ENCODE data around the gene RNF213.

Gene RNF213

DNA sequence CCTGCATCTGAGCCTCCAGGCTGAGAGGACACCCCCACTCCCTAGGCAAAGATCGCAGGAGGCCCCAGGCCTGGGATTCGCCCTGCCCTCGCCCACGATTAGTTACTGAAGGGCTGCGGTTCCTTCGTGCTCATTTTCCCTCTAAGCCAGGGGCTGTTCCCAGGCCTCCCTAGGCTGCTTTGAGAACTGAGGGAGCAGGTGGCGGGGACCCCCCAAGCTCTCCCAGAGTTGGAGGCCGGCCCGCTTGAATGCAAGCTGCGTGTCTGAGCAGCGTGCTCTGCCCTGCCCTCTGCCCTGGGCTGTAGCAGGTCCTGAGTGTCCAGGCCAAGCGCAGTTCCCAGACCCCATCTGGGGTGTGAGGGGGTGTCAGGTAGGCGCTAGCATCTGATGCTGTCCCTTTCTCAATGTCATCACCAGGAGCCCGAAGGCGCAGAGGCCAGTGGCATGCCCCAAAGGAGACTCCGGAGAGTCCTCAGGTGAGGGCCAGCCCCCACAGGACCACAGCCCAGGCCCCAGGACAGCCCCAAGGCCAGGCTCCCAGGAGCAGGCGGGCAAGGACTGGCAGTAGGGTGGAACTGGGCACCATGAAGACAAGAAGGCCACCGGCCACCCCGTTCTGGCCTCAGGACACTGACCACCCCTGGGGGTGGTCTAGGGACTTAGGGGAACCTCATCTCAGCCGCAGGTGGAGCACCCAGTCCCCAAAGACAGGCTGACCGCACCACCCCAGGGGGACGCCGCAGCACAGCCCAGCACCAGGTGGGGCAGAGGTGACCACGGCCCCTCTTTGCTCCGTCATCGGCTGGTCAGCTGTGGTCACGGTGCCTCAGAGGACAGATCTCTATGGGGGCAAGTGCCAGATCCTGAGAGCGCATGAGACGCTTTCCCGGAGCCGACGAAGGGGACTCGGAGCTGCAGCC lies 169.0 kb downstream of the RNF213 start:
- H3K4me3 ChIP-seq (ENCODE audit: low read depth, low read length, poor library complexity, severe bottlenecking) = no peak overlapping the region
- H3K9me2 ChIP-seq (ENCODE audit: low read depth, low read length) = no peaks in the 10 kb centered on the region
- H3K36me3 ChIP-seq (ENCODE audit: insufficient read depth, low read length) = no peaks in the 10 kb centered on the region
- H3K4me1 ChIP-seq (ENCODE audit: insufficient read depth, low read length, severe bottlenecking) = no peaks in the 10 kb centered on the region
- H2AFZ ChIP-seq (ENCODE audit: low read length) = no peak overlapping the region
- H3K79me2 ChIP-seq (ENCODE audit: insufficient read depth, low read length) = no peaks in the 10 kb centered on the region
- no peaks in the 10 kb centered on the region for H3F3A ChIP-seq (ENCODE audit: insufficient read depth, low read length)
- no peak overlapping the region for H3K9ac ChIP-seq (ENCODE audit: low read length)
- TF ChIP-seq, protein P1, sequence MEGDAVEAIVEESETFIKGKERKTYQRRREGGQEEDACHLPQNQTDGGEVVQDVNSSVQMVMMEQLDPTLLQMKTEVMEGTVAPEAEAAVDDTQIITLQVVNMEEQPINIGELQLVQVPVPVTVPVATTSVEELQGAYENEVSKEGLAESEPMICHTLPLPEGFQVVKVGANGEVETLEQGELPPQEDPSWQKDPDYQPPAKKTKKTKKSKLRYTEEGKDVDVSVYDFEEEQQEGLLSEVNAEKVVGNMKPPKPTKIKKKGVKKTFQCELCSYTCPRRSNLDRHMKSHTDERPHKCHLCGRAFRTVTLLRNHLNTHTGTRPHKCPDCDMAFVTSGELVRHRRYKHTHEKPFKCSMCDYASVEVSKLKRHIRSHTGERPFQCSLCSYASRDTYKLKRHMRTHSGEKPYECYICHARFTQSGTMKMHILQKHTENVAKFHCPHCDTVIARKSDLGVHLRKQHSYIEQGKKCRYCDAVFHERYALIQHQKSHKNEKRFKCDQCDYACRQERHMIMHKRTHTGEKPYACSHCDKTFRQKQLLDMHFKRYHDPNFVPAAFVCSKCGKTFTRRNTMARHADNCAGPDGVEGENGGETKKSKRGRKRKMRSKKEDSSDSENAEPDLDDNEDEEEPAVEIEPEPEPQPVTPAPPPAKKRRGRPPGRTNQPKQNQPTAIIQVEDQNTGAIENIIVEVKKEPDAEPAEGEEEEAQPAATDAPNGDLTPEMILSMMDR (IDR thresholded peaks at IDR 0.05; ENCODE audit: low read length) = no peak
- no peak for TF ChIP-seq EZH2 (IDR thresholded peaks at IDR 0.05; ENCODE audit: borderline replicate concordance, low read length)
- H3K27ac ChIP-seq (ENCODE audit: low read depth, low read length, poor library complexity, severe bottlenecking) = no peak overlapping the region
- peaks cover 5% of the 10 kb centered on the region; the same call in 1 of the 2 replicates for H3K27me3 ChIP-seq (ENCODE audit: insufficient read depth, low read length)
- H3K4me2 ChIP-seq (ENCODE audit: low read length) = no peak overlapping the region
- no peaks in the 10 kb centered on the region for H4K20me1 ChIP-seq (ENCODE audit: insufficient read depth, low read length)
- H3K9me3 ChIP-seq (ENCODE audit: low read length) = no peaks in the 10 kb centered on the region

DNA sequence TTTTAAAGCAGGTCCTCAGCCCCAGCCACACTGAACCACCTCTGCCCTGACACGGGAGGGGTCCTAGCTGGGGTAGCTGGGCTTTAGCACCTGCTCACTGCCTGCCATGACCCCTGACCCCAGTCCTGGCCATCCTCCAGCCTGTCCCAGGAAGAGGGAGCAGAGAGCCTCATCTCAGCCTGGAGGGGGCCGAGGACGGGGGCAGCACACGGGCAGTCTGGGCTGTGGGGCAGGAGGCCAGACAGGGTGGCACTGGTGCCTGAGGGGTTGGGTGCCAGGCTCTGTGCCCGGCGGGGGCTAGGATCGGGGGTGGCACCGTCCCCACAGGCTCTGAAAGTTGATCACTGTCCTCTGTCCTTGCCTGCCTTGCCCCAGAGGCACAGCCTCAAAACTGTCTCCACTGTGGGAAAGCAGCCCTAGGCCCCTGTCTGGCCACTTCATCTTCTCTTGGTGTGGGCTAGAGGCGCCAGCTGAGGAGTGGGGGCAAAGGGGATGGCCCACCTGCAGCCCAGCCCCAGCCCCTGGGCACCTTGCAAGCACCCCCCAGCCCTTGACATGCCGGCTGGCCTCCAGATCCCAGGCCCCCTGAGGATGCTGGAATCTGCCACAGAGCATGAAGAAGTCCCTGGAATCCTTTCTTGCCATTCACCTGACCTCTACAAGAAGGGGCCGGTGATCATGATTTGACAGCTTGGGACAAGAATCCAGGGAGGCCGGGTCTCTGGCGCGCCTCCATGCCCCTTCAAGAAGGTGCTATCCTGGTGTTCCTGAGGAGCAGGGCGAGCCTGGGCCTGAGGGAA lies 170.0 kb downstream of the RNF213 start:
- no peaks in the 10 kb centered on the region for H3F3A ChIP-seq (ENCODE audit: insufficient read depth, low read length)
- H4K20me1 ChIP-seq (ENCODE audit: insufficient read depth, low read length) = no peaks in the 10 kb centered on the region
- no peak overlapping the region for H3K9ac ChIP-seq (ENCODE audit: low read length)
- no peaks in the 10 kb centered on the region for H3K36me3 ChIP-seq (ENCODE audit: insufficient read depth, low read length)
- H3K79me2 ChIP-seq (ENCODE audit: insufficient read depth, low read length) = no peaks in the 10 kb centered on the region
- H3K4me2 ChIP-seq (ENCODE audit: low read length) = no peak overlapping the region
- no peak for TF ChIP-seq EZH2 (IDR thresholded peaks at IDR 0.05; ENCODE audit: borderline replicate concordance, low read length)
- TF ChIP-seq, protein P1 (IDR thresholded peaks at IDR 0.05; ENCODE audit: low read length) = no peak
- no peak overlapping the region for H3K27ac ChIP-seq (ENCODE audit: low read depth, low read length, poor library complexity, severe bottlenecking)
- no peak overlapping the region for H3K4me3 ChIP-seq (ENCODE audit: low read depth, low read length, poor library complexity, severe bottlenecking)
- no peaks in the 10 kb centered on the region for H3K9me2 ChIP-seq (ENCODE audit: low read depth, low read length)
- peaks cover 5% of the 10 kb centered on the region; the same call in 1 of the 2 replicates for H3K27me3 ChIP-seq (ENCODE audit: insufficient read depth, low read length)
- no peaks in the 10 kb centered on the region for H3K9me3 ChIP-seq (ENCODE audit: low read length)
- H2AFZ ChIP-seq (ENCODE audit: low read length) = no peak overlapping the region
- H3K4me1 ChIP-seq (ENCODE audit: insufficient read depth, low read length, severe bottlenecking) = no peaks in the 10 kb centered on the region

DNA sequence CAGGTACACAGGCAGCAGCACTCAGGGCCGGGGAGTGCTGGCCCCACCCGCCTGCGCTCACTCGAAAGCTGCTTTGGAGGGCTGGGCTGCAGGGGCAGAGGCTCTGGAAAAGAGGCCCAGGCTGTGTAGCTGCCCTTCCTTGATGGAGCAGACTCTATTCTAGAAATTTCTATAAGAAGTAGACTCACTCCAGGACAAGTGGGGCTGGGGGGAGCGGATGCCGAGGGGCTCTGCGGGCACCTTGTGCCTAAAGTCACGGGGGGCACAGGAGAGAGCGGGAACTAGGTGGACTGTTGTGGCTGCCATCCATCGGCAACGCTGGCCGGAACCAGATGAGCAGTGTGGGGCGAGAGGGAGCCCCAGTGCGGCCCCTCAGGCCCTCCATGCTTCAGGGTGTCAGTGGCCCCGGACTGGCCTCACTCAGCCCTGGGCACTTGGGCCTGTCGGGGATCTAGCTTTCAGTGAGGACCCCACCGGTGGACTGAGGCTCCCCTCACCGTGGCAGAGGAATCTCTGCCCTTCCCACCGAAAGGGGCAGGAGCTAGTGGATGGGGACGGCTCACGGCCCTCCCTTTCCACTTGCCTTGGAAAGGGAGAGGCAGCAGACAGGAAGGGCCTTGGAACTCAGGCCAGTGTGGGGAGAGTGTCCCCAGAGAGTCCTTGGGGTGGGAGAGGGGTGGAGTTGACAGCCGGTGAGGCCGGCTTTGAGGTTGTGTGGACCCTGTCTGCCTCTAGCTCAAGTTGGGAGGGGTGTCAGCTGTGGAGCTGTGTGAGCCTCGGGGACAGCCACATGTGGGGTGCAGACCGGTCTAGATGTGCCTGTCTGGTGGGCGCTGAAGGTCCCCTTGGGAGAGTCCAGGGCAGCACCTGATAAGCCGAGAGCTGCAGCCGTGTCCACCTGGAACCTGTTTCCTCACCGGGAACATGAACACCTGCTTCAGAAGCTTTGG lies 170.9 kb downstream of the RNF213 start:
- H3K27ac ChIP-seq (ENCODE audit: low read depth, low read length, poor library complexity, severe bottlenecking) = no peak overlapping the region
- no peaks in the 10 kb centered on the region for H3K36me3 ChIP-seq (ENCODE audit: insufficient read depth, low read length)
- no peak overlapping the region for H3K9ac ChIP-seq (ENCODE audit: low read length)
- no peaks in the 10 kb centered on the region for H4K20me1 ChIP-seq (ENCODE audit: insufficient read depth, low read length)
- no peak overlapping the region for H3K4me2 ChIP-seq (ENCODE audit: low read length)
- H3K79me2 ChIP-seq (ENCODE audit: insufficient read depth, low read length) = no peaks in the 10 kb centered on the region
- no peaks in the 10 kb centered on the region for H3K9me3 ChIP-seq (ENCODE audit: low read length)
- H3K4me3 ChIP-seq (ENCODE audit: low read depth, low read length, poor library complexity, severe bottlenecking) = no peak overlapping the region
- no peak for TF ChIP-seq EZH2 (IDR thresholded peaks at IDR 0.05; ENCODE audit: borderline replicate concordance, low read length)
- TF ChIP-seq, protein P1 (IDR thresholded peaks at IDR 0.05; ENCODE audit: low read length) = no peak
- peaks cover 5% of the 10 kb centered on the region; the same call in 1 of the 2 replicates for H3K27me3 ChIP-seq (ENCODE audit: insufficient read depth, low read length)
- no peak overlapping the region for H2AFZ ChIP-seq (ENCODE audit: low read length)
- no peaks in the 10 kb centered on the region for H3K4me1 ChIP-seq (ENCODE audit: insufficient read depth, low read length, severe bottlenecking)
- H3F3A ChIP-seq (ENCODE audit: insufficient read depth, low read length) = no peaks in the 10 kb centered on the region
- H3K9me2 ChIP-seq (ENCODE audit: low read depth, low read length) = no peaks in the 10 kb centered on the region
